ENCODE data around the gene DNAJC18.
"Not testable (repeated sequence)": the region's sequence is repeated elsewhere in the genome, so short reads cannot be mapped to it uniquely, and the experiment has no call there.

DNA sequence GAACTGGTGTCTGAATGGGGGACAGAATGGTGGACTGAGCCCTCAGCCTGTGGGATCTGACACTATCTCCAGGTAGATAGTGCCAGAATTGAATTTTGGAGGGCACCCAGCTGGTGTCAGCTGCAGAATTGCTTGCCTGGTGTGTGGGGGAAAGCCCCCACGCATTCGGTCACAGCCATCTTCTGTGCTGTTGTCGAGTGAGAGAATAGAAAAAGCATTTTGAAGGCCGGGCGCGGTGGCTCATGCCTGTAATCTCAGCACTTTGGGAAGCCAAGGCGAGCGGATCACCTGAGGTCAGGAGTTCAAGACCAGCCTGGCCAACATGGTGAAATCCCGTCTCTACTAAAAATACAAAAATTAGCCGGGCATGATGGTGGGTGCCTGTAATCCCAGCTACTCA is 52.4 kb downstream of the DNAJC18 start:
- TF ChIP-seq CTCF, POLR2AphosphoS5, POLR2A (IDR thresholded peaks at IDR 0.05): not testable (repeated sequence)

All from breast epithelium (tissue), 3 donors.